Mesenchymal stem cell (in vitro differentiated cells and primary cell): ENCODE results near the gene TBC1D3B.
A peak's percentile ranks its signal among the peaks of the same experiment; 100 is the strongest.
"Not testable (repeated sequence)": the region's sequence is repeated elsewhere in the genome, so short reads cannot be mapped to it uniquely, and the experiment has no call there.

Experiments used
- DNase-seq: peaks from one replicate; pipeline ENCODE4 v3.0.0-alpha.2; 2013
- H2AFZ ChIP-seq: one replicate; pipeline ENCODE4 v1.6.1; 2013; ENCODE audit warnings: low read depth, mild to moderate bottlenecking, control low read depth, inconsistent platforms, low read length, moderate library complexity
- H2AK5ac ChIP-seq: 2 replicates; pipeline ENCODE4 v1.6.1; 2013; ENCODE audit warnings: low read length, moderate library complexity, mild to moderate bottlenecking, inconsistent platforms; ENCODE audit not compliant: severe bottlenecking
- H2BK120ac ChIP-seq: one replicate; pipeline ENCODE4 v1.6.1; 2013; ENCODE audit warnings: low read depth, mild to moderate bottlenecking, inconsistent platforms, low read length, moderate library complexity
- H2BK12ac ChIP-seq, 2 experiments: one replicate each; pipeline ENCODE4 v1.6.1; 2013; ENCODE audit warnings: inconsistent platforms in 2 of 2, low read length in 2 of 2, mild to moderate bottlenecking in 2 of 2, moderate library complexity in 2 of 2, control low read depth in 1 of 2
- H2BK15ac ChIP-seq: one replicate; pipeline ENCODE4 v1.6.1; 2013; ENCODE audit warnings: mild to moderate bottlenecking, low read depth, inconsistent platforms; ENCODE audit not compliant: poor library complexity, severe bottlenecking
- H2BK5ac ChIP-seq: 2 replicates; pipeline ENCODE4 v1.6.1; 2013; ENCODE audit warnings: low read depth, mild to moderate bottlenecking, low read length, control low read depth, inconsistent platforms; ENCODE audit not compliant: poor library complexity, severe bottlenecking
- H3K14ac ChIP-seq, 2 experiments: one replicate each; pipeline ENCODE4 v1.6.1; 2013; ENCODE audit warnings: inconsistent platforms in 2 of 2, low read length in 2 of 2, control low read depth in 1 of 2, mild to moderate bottlenecking in 1 of 2, moderate library complexity in 1 of 2
- H3K18ac ChIP-seq, 2 experiments: one replicate each; pipeline ENCODE4 v1.6.1; 2013; ENCODE audit warnings: inconsistent platforms in 2 of 2, low read length in 2 of 2, control low read depth in 1 of 2, low read depth in 1 of 2, mild to moderate bottlenecking in 1 of 2
- H3K23ac ChIP-seq, 2 experiments: one replicate each; pipeline ENCODE4 v1.6.1; 2013; ENCODE audit warnings: inconsistent platforms in 2 of 2, low read length in 2 of 2, mild to moderate bottlenecking in 2 of 2, moderate library complexity in 2 of 2, control low read depth in 1 of 2
- H3K27ac ChIP-seq: 2 replicates; pipeline ENCODE4 v1.5.1; 2013; ENCODE audit warnings: mild to moderate bottlenecking, moderate library complexity, low read length, control low read depth, inconsistent platforms; ENCODE audit not compliant: poor library complexity, severe bottlenecking
- H3K27me3 ChIP-seq, 2 experiments: 2 replicates each; pipeline versions ENCODE4 v1.6.1 to v1.7.0; 2013; ENCODE audit warnings: low read length in 2 of 2, mild to moderate bottlenecking in 2 of 2, moderate library complexity in 2 of 2, control low read depth in 1 of 2, inconsistent platforms in 1 of 2; ENCODE audit not compliant: control insufficient read depth in 1 of 2, insufficient read depth in 1 of 2
- H3K36me3 ChIP-seq, 2 experiments: 2 replicates each; pipeline versions ENCODE4 v1.6.1 to v1.7.0; 2013; ENCODE audit warnings: low read length in 2 of 2, control low read depth in 1 of 2, inconsistent platforms in 1 of 2, low read depth in 1 of 2, mild to moderate bottlenecking in 1 of 2; ENCODE audit not compliant: insufficient read depth in 2 of 2, control insufficient read depth in 1 of 2
- H3K4ac ChIP-seq, 2 experiments: one replicate each; pipeline ENCODE4 v1.6.1; 2013; ENCODE audit warnings: inconsistent platforms in 2 of 2, low read length in 2 of 2, mild to moderate bottlenecking in 2 of 2, moderate library complexity in 2 of 2, control low read depth in 1 of 2, low read depth in 1 of 2
- H3K4me1 ChIP-seq: 2 replicates; pipeline ENCODE4 v1.6.1; 2013; ENCODE audit warnings: low read depth, low read length, control low read depth; ENCODE audit not compliant: control insufficient read depth, insufficient read depth
- H3K4me2 ChIP-seq: 2 replicates; pipeline ENCODE4 v1.6.1; 2013; ENCODE audit warnings: low read length, mild to moderate bottlenecking, inconsistent platforms; ENCODE audit not compliant: poor library complexity, severe bottlenecking
- H3K4me3 ChIP-seq, 2 experiments: 2 replicates each; pipeline versions ENCODE4 v1.5.1 to v1.7.0; 2013; ENCODE audit warnings: low read length in 2 of 2, mild to moderate bottlenecking in 2 of 2, control low read depth in 1 of 2, low read depth in 1 of 2; ENCODE audit not compliant: insufficient read depth in 1 of 2
- H3K79me1 ChIP-seq: replicated peaks from 2 replicates; pipeline ENCODE4 v1.6.1; 2013; ENCODE audit warnings: mild to moderate bottlenecking, control low read depth, low read length, inconsistent platforms; ENCODE audit not compliant: poor library complexity, severe bottlenecking
- H3K9ac ChIP-seq: 2 replicates; pipeline ENCODE4 v1.7.0; 2013; ENCODE audit warnings: mild to moderate bottlenecking, low read length, moderate library complexity
- H3K9me3 ChIP-seq: 2 replicates; pipeline ENCODE4 v1.7.0; 2013; ENCODE audit warnings: mild to moderate bottlenecking, low read length; ENCODE audit not compliant: control insufficient read depth
- H4K8ac ChIP-seq: one replicate; pipeline ENCODE4 v1.6.1; 2013; ENCODE audit warnings: inconsistent platforms, mild to moderate bottlenecking, low read length, moderate library complexity
- H4K91ac ChIP-seq: one replicate; pipeline ENCODE4 v1.6.1; 2013; ENCODE audit warnings: mild to moderate bottlenecking, low read length, inconsistent platforms
- WGBS: methylation state at CpG from one replicate; pipeline ENCODE4 v1.1.7; 2013; ENCODE audit warnings: mixed read lengths; 5-methylcytosine and 5-hydroxymethylcytosine counted together

Gene TBC1D3B

GRCh38 chr17:36182176-36183000, 6.0 kb upstream of the TBC1D3B start:
- peak overlapping the region in 1 of 2 experiments; percentile 99 for H3K14ac ChIP-seq
- H3K4ac ChIP-seq = peak overlapping the region in 1 of 2 experiments; percentile 34
- H2BK120ac ChIP-seq = peak overlapping the region; percentile 93
- no peak overlapping the region for H2BK5ac ChIP-seq
- H3K79me1 ChIP-seq = no peaks in the 10 kb centered on the region
- H3K4me1 ChIP-seq = peaks cover 16% of the 10 kb centered on the region
- DNase-seq = no peak
- peak overlapping the region; percentile 61 to 74 for H3K4me3 ChIP-seq
- no peaks in the 10 kb centered on the region for H3K9me3 ChIP-seq
- 37% methylated on average over 48 of the region's 48 CpGs for WGBS
- H3K4me2 ChIP-seq = peak overlapping the region; percentile 91
- H2BK15ac ChIP-seq = peak overlapping the region; percentile 95
- H2BK12ac ChIP-seq = peak overlapping the region in 1 of 2 experiments; percentile 33
- H4K8ac ChIP-seq = peak overlapping the region; percentile 92
- H4K91ac ChIP-seq = peak overlapping the region; percentile 20
- peak overlapping the region; percentile 49 for H3K9ac ChIP-seq
- peaks cover 16 to 20% of the 10 kb centered on the region in 2 experiments for H3K27me3 ChIP-seq
- peak overlapping the region; percentile 44 to 76 for H3K18ac ChIP-seq
- H2AK5ac ChIP-seq = no peak overlapping the region
- H3K27ac ChIP-seq = no peak overlapping the region
- H2AFZ ChIP-seq = peak overlapping the region; percentile 58
- H3K23ac ChIP-seq = peak overlapping the region in 1 of 2 experiments; percentile 42
- H3K36me3 ChIP-seq = no peaks in the 10 kb centered on the region

GRCh38 chr17:36181446-36182175, 5.2 kb upstream of the TBC1D3B start:
- not testable (repeated sequence) for H3K18ac ChIP-seq, H4K8ac ChIP-seq, H3K79me1 ChIP-seq, DNase-seq, H3K4me2 ChIP-seq, H2BK15ac ChIP-seq, H3K4me3 ChIP-seq, H4K91ac ChIP-seq, H2AK5ac ChIP-seq, H2BK12ac ChIP-seq, H3K4ac ChIP-seq, H3K23ac ChIP-seq, H3K9me3 ChIP-seq, H3K14ac ChIP-seq, H2BK120ac ChIP-seq, H3K36me3 ChIP-seq, H3K27ac ChIP-seq, H3K9ac ChIP-seq, H2BK5ac ChIP-seq, H2AFZ ChIP-seq
- peaks cover 16% of the 10 kb centered on the region for H3K4me1 ChIP-seq
- 91% methylated on average over 5 of the region's 6 CpGs for WGBS
- H3K27me3 ChIP-seq = peaks cover 16 to 20% of the 10 kb centered on the region in 2 experiments

- H3K4me3 ChIP-seq, H3K14ac ChIP-seq, H3K4me1 ChIP-seq, H3K9me3 ChIP-seq, H3K36me3 ChIP-seq, H4K91ac ChIP-seq, H3K79me1 ChIP-seq, H2AK5ac ChIP-seq, H4K8ac ChIP-seq, H3K18ac ChIP-seq, H3K4me2 ChIP-seq, H2BK15ac ChIP-seq, H2BK5ac ChIP-seq, H3K27ac ChIP-seq, H3K23ac ChIP-seq, H3K4ac ChIP-seq, H3K9ac ChIP-seq, DNase-seq, H2BK12ac ChIP-seq, H2AFZ ChIP-seq, H3K27me3 ChIP-seq, H2BK120ac ChIP-seq: not testable (repeated sequence)
- whole genome bisulfite sequencing = no CpG with 5 or more reads among the region's 8 CpGs
Observed at GRCh38 chr17:36168836-36169235, 7.6 kb downstream of the TBC1D3B start.
